Activated naive CD8-positive, alpha-beta T cell treated with anti-CD3 and anti-CD28 coated beads for 36 hours (primary cell): Measurements from ENCODE around the gene CADM2. TPM values are rescaled to one million over a fixed set of nuclear protein-coding genes. Genes with fewer than 3 reads are reported as not detected.

ENCODE experiments used
- DNase-seq: peaks from one replicate; pipeline ENCODE4 v3.0.0; 2021
- H3K27ac Mint-ChIP-seq: one replicate; pipeline ENCODE4 v1.8.0; 2022; ENCODE audit warnings: mild to moderate bottlenecking, moderate library complexity, mixed read lengths
- H3K27me3 Mint-ChIP-seq: one replicate; pipeline ENCODE4 v1.8.0; 2022; ENCODE audit warnings: mild to moderate bottlenecking, mixed read lengths
- H3K36me3 Mint-ChIP-seq: one replicate; pipeline ENCODE4 v1.8.0; 2021; ENCODE audit warnings: mild to moderate bottlenecking, mixed read lengths
- H3K4me1 Mint-ChIP-seq: one replicate; pipeline ENCODE4 v1.8.0; 2021; ENCODE audit warnings: mixed read lengths
- H3K4me3 Mint-ChIP-seq: one replicate; pipeline ENCODE4 v1.8.0; 2022; ENCODE audit warnings: mild to moderate bottlenecking, moderate library complexity, mixed read lengths
- H3K9me3 Mint-ChIP-seq: one replicate; pipeline ENCODE4 v1.8.0; 2022; ENCODE audit warnings: mixed read lengths
- total RNA-seq, 2 experiments: library from RNA; stranded (reverse); gene quantifications; one replicate each; pipeline ENCODE4 v1.2.3, GENCODE V29; 2021

Gene CADM2
- total RNA-seq, 2 experiments from 2014 or later: 0.21 to 0.40 TPM

DNA sequence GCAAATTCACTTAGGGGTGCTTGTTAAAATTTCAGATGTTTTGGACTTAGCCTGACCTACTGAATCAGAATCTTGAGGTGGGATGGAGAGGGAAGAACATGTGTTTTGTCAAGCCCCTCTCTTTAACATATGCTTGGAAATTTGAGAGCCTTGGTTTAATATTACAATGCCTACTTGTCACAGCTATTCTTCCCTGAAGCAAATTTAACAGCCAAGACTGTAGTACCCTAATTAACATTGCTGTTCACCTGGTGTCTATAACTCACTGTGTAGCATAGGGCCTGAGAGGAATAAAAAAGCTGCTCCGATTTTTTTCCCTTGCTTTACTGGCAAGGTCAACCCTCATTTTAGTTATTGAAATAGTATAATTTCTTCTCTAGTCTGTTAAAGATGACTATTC, 880.1 kb downstream of the CADM2 start:
- Mint-ChIP-seq H3K27ac (no peak overlapping the region), H3K4me3 (no peak overlapping the region), H3K9me3 (no peaks in the 10 kb centered on the region), H3K27me3 (no peaks in the 10 kb centered on the region), H3K36me3 (no peaks in the 10 kb centered on the region), H3K4me1 (no peaks in the 10 kb centered on the region)
- DNase-seq: no peak

- DNase-seq: no peak
- no peaks in the 10 kb centered on the region for H3K4me1 Mint-ChIP-seq
- no peak overlapping the region for H3K27ac Mint-ChIP-seq
- H3K36me3 Mint-ChIP-seq: no peaks in the 10 kb centered on the region
- H3K9me3 Mint-ChIP-seq: no peaks in the 10 kb centered on the region
- H3K27me3 Mint-ChIP-seq: no peaks in the 10 kb centered on the region
- no peak overlapping the region for H3K4me3 Mint-ChIP-seq
Observed at GRCh38 chr3:85842081-85842480, 883.3 kb downstream of the CADM2 start.

DNA sequence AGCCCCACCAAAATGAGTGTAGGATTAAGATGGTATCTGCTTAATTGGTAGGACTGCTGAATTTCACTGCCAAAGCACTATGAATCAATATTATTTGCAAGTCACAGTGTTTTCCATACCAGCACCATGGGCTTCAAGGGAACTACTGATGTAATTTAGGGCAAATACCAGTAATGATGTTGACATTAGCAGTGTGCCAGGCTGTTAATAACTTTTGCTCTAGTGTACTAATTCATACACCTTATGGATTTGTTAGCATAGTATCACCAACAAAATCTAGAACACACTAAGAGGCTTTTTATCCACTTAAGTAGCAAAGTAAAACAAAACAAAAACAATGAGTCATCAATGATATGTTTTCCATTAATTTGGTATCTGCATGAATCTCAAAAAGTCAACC, 888.2 kb downstream of the CADM2 start:
- Mint-ChIP-seq H3K4me1 (no peaks in the 10 kb centered on the region), H3K27ac (no peak overlapping the region), H3K4me3 (no peak overlapping the region), H3K27me3 (no peaks in the 10 kb centered on the region), H3K9me3 (peaks cover 3% of the 10 kb centered on the region), H3K36me3 (no peaks in the 10 kb centered on the region)
- DNase-seq: no peak

- no peak overlapping the region for H3K4me3 Mint-ChIP-seq
- no peaks in the 10 kb centered on the region for H3K36me3 Mint-ChIP-seq
- H3K9me3 Mint-ChIP-seq: peaks cover 12% of the 10 kb centered on the region
- H3K4me1 Mint-ChIP-seq: no peaks in the 10 kb centered on the region
- no peak for DNase-seq
- H3K27me3 Mint-ChIP-seq: no peaks in the 10 kb centered on the region
- no peak overlapping the region for H3K27ac Mint-ChIP-seq
Observed at GRCh38 chr3:85851071-85851470, 892.3 kb downstream of the CADM2 start.

GRCh38 chr3:85853805-85854204, 895.0 kb downstream of the CADM2 start:
- DNase-seq: no peak
- no peaks in the 10 kb centered on the region for H3K36me3 Mint-ChIP-seq
- no peak overlapping the region for H3K4me3 Mint-ChIP-seq
- peaks cover 12% of the 10 kb centered on the region for H3K9me3 Mint-ChIP-seq
- no peaks in the 10 kb centered on the region for H3K4me1 Mint-ChIP-seq
- no peaks in the 10 kb centered on the region for H3K27me3 Mint-ChIP-seq
- H3K27ac Mint-ChIP-seq: no peak overlapping the region

DNA sequence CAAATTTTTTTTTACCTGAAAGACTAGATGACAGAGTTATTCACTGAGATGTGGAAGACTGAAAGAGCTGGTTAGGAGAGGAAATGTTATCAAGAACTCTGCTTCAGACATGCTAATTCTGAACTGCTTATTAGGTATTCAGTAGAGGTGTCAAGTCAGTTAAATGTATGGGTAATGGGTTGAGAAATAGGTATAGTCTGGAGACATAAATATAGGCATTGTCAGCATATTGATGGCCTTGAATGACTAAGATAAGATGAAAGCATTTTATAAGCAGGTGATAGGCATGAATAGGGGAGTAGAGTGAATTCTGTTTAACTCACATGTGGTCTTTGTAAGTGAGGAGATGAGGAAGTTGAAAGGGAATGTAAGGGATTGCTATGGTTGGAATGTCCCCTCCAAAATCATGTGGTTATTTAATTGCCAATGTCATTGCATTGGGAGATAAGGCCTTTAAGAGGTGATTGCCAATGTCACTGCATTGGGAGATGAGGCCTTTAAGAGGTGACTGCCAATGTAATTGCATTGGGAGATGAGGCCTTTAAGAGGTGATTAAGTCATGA, 904.2 kb downstream of the CADM2 start:
- Mint-ChIP-seq H3K27me3 (no peaks in the 10 kb centered on the region), H3K9me3 (no peaks in the 10 kb centered on the region), H3K4me3 (no peak overlapping the region), H3K36me3 (no peaks in the 10 kb centered on the region), H3K4me1 (no peaks in the 10 kb centered on the region), H3K27ac (no peak overlapping the region)
- no peak for DNase-seq

DNA sequence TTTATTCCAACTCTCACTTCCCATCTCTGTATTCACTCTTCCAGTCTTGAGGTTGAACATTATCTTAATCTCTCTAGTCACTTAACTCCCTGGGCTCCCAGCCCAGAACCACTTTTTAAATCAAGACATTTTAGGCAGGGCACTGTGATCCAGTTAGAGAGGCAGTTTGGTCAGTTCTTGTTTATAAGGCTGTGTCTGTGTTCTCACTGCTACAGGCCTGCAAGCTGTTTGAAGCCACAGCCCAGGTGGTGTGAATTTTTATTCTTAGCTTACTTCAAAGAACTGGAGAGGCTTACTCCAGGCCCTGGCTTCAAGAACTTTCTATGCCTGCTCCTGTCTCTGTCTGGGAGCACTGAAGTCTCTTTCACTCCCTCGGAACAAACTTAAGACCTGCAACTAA, 906.1 kb downstream of the CADM2 start:
- H3K4me1 Mint-ChIP-seq: no peaks in the 10 kb centered on the region
- no peak overlapping the region for H3K27ac Mint-ChIP-seq
- H3K36me3 Mint-ChIP-seq: no peaks in the 10 kb centered on the region
- H3K27me3 Mint-ChIP-seq: no peaks in the 10 kb centered on the region
- no peak for DNase-seq
- no peaks in the 10 kb centered on the region for H3K9me3 Mint-ChIP-seq
- no peak overlapping the region for H3K4me3 Mint-ChIP-seq

DNA sequence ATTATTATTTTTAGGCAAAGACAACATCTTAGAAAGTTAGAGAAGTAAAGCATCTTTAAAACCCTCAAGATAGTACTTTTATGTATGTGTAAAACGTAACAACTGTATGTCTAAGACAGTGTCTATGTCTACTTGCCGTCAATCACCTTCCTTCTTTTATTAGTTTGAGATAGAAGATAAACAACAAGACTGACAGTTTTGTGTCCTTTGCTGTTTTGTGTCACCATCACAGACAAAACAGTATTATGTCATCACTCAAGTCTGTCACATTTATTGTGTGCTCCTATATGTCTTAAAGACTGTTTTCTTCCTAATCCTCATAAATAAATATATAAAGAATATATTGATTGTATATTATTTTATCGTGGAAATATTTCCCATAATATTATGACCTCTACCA, 908.3 kb downstream of the CADM2 start:
- Mint-ChIP-seq H3K36me3 (no peaks in the 10 kb centered on the region), H3K4me3 (no peak overlapping the region), H3K9me3 (peaks cover 3% of the 10 kb centered on the region), H3K4me1 (no peaks in the 10 kb centered on the region), H3K27ac (no peak overlapping the region), H3K27me3 (no peaks in the 10 kb centered on the region)
- DNase-seq: no peak

- Mint-ChIP-seq H3K27me3 (no peaks in the 10 kb centered on the region), H3K4me3 (no peak overlapping the region), H3K4me1 (no peaks in the 10 kb centered on the region), H3K27ac (no peak overlapping the region), H3K36me3 (no peaks in the 10 kb centered on the region), H3K9me3 (no peaks in the 10 kb centered on the region)
- no peak for DNase-seq
Observed at GRCh38 chr3:85875589-85875988, 916.8 kb downstream of the CADM2 start.

DNA sequence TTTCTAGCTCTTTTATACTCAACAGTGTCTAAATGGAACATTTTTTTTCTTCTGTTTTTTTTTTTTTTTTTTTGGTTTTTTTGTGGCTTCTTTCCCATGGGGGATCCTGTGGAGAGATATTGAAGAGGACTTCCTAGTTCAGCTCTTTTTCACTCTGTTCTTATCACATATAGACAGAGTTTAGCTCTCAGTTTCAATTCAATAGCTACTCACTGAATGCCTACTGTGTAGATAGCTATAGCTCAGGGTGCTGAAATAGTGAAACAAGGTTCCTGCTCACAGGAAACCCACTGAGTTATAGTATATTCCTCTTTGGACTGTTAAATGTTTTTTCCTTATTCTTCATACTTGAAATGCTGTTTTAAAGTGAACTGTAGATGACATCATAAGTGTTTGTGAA, 918.8 kb downstream of the CADM2 start:
- no peaks in the 10 kb centered on the region for H3K9me3 Mint-ChIP-seq
- H3K4me1 Mint-ChIP-seq: no peaks in the 10 kb centered on the region
- no peak for DNase-seq
- no peak overlapping the region for H3K27ac Mint-ChIP-seq
- no peaks in the 10 kb centered on the region for H3K27me3 Mint-ChIP-seq
- no peaks in the 10 kb centered on the region for H3K36me3 Mint-ChIP-seq
- no peak overlapping the region for H3K4me3 Mint-ChIP-seq

DNA sequence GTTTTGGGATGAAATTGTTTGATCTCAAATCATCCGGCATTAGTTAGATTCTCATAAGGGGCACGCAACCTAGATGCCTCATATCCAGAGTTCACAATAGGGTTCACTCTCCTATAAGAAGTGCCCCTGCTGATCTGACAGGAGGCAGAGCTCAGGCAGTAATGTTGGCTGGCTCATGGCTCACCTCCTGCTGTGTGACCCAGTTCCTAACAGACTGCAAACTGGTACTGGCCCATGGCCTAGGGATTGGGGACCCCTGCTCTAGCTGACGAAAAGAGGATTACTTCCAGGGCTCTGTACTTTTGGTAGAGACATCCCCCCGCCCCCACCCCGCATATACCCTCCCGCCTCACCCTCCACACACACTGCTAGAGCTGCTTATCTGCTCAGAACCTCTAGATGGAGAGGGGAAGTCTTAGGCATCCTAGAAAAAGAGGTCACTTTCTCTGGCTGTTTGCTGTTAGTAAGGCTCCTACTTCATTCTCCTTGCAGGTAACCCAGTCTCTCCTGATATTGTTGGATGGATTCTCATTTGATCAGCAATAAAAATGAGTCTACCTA, 923.1 kb downstream of the CADM2 start:
- Mint-ChIP-seq H3K9me3 (no peaks in the 10 kb centered on the region), H3K36me3 (no peaks in the 10 kb centered on the region), H3K4me1 (no peaks in the 10 kb centered on the region), H3K4me3 (no peak overlapping the region), H3K27ac (no peak overlapping the region), H3K27me3 (no peaks in the 10 kb centered on the region)
- DNase-seq: no peak

GRCh38 chr3:85890043-85890555, 931.3 kb downstream of the CADM2 start:
- no peaks in the 10 kb centered on the region for H3K4me1 Mint-ChIP-seq
- peaks cover 4% of the 10 kb centered on the region for H3K9me3 Mint-ChIP-seq
- DNase-seq: no peak
- H3K27me3 Mint-ChIP-seq: no peaks in the 10 kb centered on the region
- no peak overlapping the region for H3K4me3 Mint-ChIP-seq
- H3K36me3 Mint-ChIP-seq: peaks cover 4% of the 10 kb centered on the region
- H3K27ac Mint-ChIP-seq: no peak overlapping the region

DNA sequence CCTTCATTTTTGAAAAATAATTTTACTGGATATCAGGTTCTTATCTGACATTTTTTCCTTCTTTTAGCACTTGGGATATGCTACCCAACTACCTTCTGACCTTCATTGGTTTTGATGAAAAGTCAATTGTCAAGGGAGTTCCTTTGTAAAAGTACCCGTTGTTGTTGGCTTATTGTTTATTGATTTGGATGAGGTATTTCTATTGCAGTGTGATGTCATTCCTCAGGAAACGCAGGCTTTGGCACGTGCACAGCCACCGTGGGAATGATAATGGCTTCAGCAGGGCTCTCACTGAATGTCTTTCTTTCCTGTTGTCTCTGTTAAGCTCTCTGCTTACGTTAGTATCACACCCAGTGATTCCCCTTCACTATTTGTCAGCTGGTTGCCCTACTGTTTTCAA, 944.6 kb downstream of the CADM2 start:
- H3K36me3 Mint-ChIP-seq: no peaks in the 10 kb centered on the region

GRCh38 chr3:85912980-85913379, 954.2 kb downstream of the CADM2 start:
- Mint-ChIP-seq H3K9me3 (peaks cover 7% of the 10 kb centered on the region), H3K27ac (no peak overlapping the region), H3K36me3 (peaks cover 1% of the 10 kb centered on the region), H3K27me3 (no peaks in the 10 kb centered on the region), H3K4me3 (no peak overlapping the region), H3K4me1 (no peaks in the 10 kb centered on the region)
- no peak for DNase-seq

More for the DNA sequence above, 944.6 kb downstream of the CADM2 start:
- H3K4me3 Mint-ChIP-seq: no peak overlapping the region
- DNase-seq: no peak
- no peaks in the 10 kb centered on the region for H3K27me3 Mint-ChIP-seq
- H3K9me3 Mint-ChIP-seq: peaks cover 2% of the 10 kb centered on the region
- no peaks in the 10 kb centered on the region for H3K4me1 Mint-ChIP-seq
- H3K27ac Mint-ChIP-seq: no peak overlapping the region

DNA sequence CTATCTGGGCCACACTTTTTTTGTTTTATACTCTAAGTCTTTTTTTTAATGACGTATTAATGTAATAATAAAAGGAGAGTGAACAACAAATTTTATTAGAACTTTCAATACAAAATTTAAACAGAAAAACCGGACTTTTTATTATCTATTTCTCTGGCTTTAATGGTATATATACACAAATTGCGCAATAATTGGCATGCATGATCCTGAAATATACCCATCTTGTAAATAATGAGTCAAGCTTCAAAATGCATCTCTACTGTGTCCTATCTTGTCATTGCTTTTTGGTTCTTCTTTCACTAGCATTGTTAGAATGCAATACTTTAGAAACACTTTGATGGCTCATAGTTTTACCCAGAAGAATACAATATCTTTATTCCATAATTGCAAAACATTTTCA, 963.6 kb downstream of the CADM2 start:
- no peak for DNase-seq
- no peak overlapping the region for H3K4me3 Mint-ChIP-seq
- H3K27me3 Mint-ChIP-seq: no peaks in the 10 kb centered on the region
- H3K36me3 Mint-ChIP-seq: peaks cover 1% of the 10 kb centered on the region
- H3K27ac Mint-ChIP-seq: no peak overlapping the region
- H3K9me3 Mint-ChIP-seq: peaks cover 11% of the 10 kb centered on the region
- no peaks in the 10 kb centered on the region for H3K4me1 Mint-ChIP-seq

DNA sequence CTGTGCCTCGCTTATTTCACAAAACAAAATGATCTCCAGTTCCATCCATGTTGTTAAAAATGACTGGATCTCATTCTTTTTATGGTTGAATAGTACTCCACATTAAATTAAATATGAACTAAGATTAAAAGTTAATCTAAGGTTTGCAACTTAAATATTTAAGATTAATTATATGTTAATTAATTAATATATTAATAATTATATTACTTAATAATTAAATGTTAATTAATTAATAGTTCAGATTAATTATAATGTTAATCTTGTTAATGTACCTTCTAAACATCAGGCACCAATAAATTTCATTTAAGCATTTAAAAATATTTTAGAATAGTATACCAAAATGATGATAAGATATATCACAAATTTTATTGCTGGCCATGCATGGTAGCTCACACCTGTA, 971.9 kb downstream of the CADM2 start:
- H3K36me3 Mint-ChIP-seq: no peaks in the 10 kb centered on the region
- no peaks in the 10 kb centered on the region for H3K4me1 Mint-ChIP-seq
- DNase-seq: no peak
- peaks cover 2% of the 10 kb centered on the region for H3K9me3 Mint-ChIP-seq
- no peak overlapping the region for H3K4me3 Mint-ChIP-seq
- H3K27me3 Mint-ChIP-seq: no peaks in the 10 kb centered on the region
- no peak overlapping the region for H3K27ac Mint-ChIP-seq
